ENCODE data around the gene SYNC. TPM values are rescaled to one million over a fixed set of nuclear protein-coding genes. Genes with fewer than 3 reads are reported as not detected.

The SYNC gene
- total and polyA plus RNA-seq, 2 experiments from 2014 or later: not detected

DNA sequence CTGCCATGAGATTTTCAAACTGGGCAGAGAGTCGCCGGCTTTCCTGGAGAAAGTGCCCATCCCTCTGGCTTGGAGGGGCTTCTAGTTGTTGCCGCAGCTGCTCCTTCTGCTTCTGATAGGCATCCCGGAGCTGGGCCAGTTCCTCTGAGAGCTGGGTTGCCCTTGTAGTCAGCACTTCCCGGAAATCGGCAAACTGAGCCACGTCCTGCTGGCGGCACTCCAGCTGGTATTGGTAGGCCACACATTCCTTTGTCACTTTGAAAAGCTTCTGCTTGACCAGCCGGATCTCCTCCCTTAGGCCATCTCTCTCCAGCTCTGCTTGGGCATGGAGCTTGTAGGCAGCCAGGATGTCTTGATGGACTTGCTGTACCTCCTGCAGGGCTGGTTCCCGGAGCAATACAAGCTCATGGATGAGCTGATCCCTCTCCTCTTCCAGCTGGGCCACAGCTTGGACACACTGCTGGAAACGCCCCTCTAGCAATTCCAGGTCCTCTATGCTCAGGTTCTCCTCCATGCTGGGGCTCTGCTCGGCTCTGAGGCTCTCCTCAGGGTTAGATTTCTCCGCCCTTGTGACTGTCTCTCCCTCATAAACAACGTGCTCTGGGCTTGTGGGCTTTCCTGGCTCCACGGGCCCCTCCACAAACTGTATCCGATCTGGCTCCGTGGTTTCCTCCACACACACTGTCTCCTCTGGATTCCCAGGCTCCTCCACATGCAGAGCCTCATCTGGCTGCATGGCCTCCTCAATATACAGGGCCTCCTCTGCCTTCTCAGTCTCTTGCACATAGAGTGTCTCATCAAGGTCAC, 7.3 kb downstream of the SYNC start:
- H3K9me2 ChIP-seq (ENCODE audit: insufficient read depth): 0 out of 2 replicates have a peak, but pooled peaks cover 3% of the 10 kb centered on the region
- H3K4me3 ChIP-seq: no peak overlapping the region
- H3F3A ChIP-seq (replicated peaks; ENCODE audit: low read depth): no peaks in the 10 kb centered on the region
- Mint-ChIP-seq H3K36me3 (ENCODE audit: low read depth) (no peaks in the 10 kb centered on the region), H3K9me3 (no peaks in the 10 kb centered on the region), H3K27me3 (ENCODE audit: insufficient read depth, low read depth, poor library complexity) (peaks cover 15% of the 10 kb centered on the region), H3K4me1 (peaks cover 3% of the 10 kb centered on the region; the same call in 2 of the 3 replicates), H3K4me3 (no peak overlapping the region), H3K27ac (no peak overlapping the region)
- H3K4me1 ChIP-seq (ENCODE audit: insufficient read depth): no peaks in the 10 kb centered on the region
- no peaks in the 10 kb centered on the region; the same call in 1 of the 2 replicates for H4K20me1 ChIP-seq (replicated peaks; ENCODE audit: insufficient read depth)
- H3K27ac ChIP-seq (ENCODE audit: low read depth): no peak overlapping the region
- no peak overlapping the region for H2AFZ ChIP-seq
- no peaks in the 10 kb centered on the region for H3K36me3 ChIP-seq (ENCODE audit: insufficient read depth)
- TF ChIP-seq ZNF331 (CRISPR knock-in tag; IDR thresholded peaks at IDR 0.05; ENCODE audit: low read depth) (no peak), CREB1 (CRISPR knock-in tag; IDR thresholded peaks at IDR 0.05; ENCODE audit: low read depth) (no peak), EZH2phosphoT487 (IDR thresholded peaks at IDR 0.05; ENCODE audit: unreplicated experiment) (no peak), STAT1 (IDR thresholded peaks at IDR 0.05; ENCODE audit: unreplicated experiment) (no peak), POLR2AphosphoS5 (IDR thresholded peaks at IDR 0.05; ENCODE audit: low read depth) (no peak), JUNB (IDR thresholded peaks at IDR 0.05; ENCODE audit: unreplicated experiment) (no peak), ZNF114 (CRISPR knock-in tag; IDR thresholded peaks at IDR 0.05) (no peak), EZH2 (IDR thresholded peaks at IDR 0.05; ENCODE audit: low read depth, unreplicated experiment) (no peak), NANOG (IDR thresholded peaks at IDR 0.05; ENCODE audit: borderline replicate concordance) (no peak), REST (IDR thresholded peaks at IDR 0.05; ENCODE audit: unreplicated experiment) (no peak)
- TF ChIP-seq, protein P1, sequence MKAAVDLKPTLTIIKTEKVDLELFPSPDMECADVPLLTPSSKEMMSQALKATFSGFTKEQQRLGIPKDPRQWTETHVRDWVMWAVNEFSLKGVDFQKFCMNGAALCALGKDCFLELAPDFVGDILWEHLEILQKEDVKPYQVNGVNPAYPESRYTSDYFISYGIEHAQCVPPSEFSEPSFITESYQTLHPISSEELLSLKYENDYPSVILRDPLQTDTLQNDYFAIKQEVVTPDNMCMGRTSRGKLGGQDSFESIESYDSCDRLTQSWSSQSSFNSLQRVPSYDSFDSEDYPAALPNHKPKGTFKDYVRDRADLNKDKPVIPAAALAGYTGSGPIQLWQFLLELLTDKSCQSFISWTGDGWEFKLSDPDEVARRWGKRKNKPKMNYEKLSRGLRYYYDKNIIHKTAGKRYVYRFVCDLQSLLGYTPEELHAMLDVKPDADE (IDR thresholded peaks at IDR 0.05): no peak
- TF ChIP-seq, protein P2, sequence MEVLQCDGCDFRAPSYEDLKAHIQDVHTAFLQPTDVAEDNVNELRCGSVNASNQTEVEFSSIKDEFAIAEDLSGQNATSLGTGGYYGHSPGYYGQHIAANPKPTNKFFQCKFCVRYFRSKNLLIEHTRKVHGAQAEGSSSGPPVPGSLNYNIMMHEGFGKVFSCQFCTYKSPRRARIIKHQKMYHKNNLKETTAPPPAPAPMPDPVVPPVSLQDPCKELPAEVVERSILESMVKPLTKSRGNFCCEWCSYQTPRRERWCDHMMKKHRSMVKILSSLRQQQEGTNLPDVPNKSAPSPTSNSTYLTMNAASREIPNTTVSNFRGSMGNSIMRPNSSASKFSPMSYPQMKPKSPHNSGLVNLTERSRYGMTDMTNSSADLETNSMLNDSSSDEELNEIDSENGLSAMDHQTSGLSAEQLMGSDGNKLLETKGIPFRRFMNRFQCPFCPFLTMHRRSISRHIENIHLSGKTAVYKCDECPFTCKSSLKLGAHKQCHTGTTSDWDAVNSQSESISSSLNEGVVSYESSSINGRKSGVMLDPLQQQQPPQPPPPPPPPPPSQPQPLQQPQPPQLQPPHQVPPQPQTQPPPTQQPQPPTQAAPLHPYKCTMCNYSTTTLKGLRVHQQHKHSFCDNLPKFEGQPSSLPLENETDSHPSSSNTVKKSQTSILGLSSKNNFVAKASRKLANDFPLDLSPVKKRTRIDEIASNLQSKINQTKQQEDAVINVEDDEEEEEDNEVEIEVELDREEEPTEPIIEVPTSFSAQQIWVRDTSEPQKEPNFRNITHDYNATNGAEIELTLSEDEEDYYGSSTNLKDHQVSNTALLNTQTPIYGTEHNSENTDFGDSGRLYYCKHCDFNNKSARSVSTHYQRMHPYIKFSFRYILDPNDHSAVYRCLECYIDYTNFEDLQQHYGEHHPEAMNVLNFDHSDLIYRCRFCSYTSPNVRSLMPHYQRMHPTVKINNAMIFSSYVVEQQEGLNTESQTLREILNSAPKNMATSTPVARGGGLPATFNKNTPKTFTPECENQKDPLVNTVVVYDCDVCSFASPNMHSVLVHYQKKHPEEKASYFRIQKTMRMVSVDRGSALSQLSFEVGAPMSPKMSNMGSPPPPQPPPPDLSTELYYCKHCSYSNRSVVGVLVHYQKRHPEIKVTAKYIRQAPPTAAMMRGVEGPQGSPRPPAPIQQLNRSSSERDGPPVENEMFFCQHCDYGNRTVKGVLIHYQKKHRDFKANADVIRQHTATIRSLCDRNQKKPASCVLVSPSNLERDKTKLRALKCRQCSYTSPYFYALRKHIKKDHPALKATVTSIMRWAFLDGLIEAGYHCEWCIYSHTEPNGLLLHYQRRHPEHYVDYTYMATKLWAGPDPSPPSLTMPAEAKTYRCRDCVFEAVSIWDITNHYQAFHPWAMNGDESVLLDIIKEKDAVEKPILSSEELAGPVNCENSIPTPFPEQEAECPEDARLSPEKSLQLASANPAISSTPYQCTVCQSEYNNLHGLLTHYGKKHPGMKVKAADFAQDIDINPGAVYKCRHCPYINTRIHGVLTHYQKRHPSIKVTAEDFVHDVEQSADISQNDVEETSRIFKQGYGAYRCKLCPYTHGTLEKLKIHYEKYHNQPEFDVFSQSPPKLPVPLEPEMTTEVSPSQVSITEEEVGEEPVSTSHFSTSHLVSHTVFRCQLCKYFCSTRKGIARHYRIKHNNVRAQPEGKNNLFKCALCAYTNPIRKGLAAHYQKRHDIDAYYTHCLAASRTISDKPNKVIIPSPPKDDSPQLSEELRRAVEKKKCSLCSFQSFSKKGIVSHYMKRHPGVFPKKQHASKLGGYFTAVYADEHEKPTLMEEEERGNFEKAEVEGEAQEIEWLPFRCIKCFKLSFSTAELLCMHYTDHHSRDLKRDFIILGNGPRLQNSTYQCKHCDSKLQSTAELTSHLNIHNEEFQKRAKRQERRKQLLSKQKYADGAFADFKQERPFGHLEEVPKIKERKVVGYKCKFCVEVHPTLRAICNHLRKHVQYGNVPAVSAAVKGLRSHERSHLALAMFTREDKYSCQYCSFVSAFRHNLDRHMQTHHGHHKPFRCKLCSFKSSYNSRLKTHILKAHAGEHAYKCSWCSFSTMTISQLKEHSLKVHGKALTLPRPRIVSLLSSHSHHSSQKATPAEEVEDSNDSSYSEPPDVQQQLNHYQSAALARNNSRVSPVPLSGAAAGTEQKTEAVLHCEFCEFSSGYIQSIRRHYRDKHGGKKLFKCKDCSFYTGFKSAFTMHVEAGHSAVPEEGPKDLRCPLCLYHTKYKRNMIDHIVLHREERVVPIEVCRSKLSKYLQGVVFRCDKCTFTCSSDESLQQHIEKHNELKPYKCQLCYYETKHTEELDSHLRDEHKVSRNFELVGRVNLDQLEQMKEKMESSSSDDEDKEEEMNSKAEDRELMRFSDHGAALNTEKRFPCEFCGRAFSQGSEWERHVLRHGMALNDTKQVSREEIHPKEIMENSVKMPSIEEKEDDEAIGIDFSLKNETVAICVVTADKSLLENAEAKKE (CRISPR knock-in tag; IDR thresholded peaks at IDR 0.05): no peak
- TF ChIP-seq, protein P3, sequence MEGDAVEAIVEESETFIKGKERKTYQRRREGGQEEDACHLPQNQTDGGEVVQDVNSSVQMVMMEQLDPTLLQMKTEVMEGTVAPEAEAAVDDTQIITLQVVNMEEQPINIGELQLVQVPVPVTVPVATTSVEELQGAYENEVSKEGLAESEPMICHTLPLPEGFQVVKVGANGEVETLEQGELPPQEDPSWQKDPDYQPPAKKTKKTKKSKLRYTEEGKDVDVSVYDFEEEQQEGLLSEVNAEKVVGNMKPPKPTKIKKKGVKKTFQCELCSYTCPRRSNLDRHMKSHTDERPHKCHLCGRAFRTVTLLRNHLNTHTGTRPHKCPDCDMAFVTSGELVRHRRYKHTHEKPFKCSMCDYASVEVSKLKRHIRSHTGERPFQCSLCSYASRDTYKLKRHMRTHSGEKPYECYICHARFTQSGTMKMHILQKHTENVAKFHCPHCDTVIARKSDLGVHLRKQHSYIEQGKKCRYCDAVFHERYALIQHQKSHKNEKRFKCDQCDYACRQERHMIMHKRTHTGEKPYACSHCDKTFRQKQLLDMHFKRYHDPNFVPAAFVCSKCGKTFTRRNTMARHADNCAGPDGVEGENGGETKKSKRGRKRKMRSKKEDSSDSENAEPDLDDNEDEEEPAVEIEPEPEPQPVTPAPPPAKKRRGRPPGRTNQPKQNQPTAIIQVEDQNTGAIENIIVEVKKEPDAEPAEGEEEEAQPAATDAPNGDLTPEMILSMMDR (conservative IDR thresholded peaks at IDR 0.05; ENCODE audit: low read depth in 2 of 2): no peak
- H3K79me2 ChIP-seq (replicated peaks; ENCODE audit: insufficient read depth): no peaks in the 10 kb centered on the region
- no peak overlapping the region for H3K4me2 ChIP-seq
- no peak for DNase-seq (ENCODE audit: low spot score)
- no peak for ATAC-seq
- no peaks in the 10 kb centered on the region for H3K27me3 ChIP-seq (ENCODE audit: insufficient read depth)
